GM06990 (cell line): Measurements from ENCODE around the gene INSC.
A peak's percentile ranks its signal among the peaks of the same experiment; 100 is the strongest.

Experiments used
- DNase-seq: peaks from one replicate; pipeline ENCODE4 v3.0.0-alpha.2; 2011; ENCODE audit not compliant: insufficient read length; ENCODE audit errors: extremely low read depth
- H3K27me3 ChIP-seq: replicated peaks from 2 replicates; pipeline ENCODE4 v1.6.0; 2011; ENCODE audit warnings: low read length; ENCODE audit not compliant: control insufficient read depth, insufficient read depth
- H3K36me3 ChIP-seq: 2 replicates; pipeline ENCODE4 v1.5.1; 2011; ENCODE audit warnings: low read length; ENCODE audit not compliant: control insufficient read depth, insufficient read depth
- H3K4me3 ChIP-seq: replicated peaks from 2 replicates; pipeline ENCODE4 v1.5.1; 2011; ENCODE audit warnings: low read depth, mild to moderate bottlenecking, control low read depth, low read length
- TF ChIP-seq, protein P1 (sequence below): IDR thresholded peaks from 2 replicates; pipeline ENCODE4 v1.5.1; 2011; ENCODE audit warnings: low read length, control low read depth, mild to moderate bottlenecking, inconsistent platforms; ENCODE audit not compliant: insufficient read depth, poor library complexity, severe bottlenecking

Gene INSC

DNA sequence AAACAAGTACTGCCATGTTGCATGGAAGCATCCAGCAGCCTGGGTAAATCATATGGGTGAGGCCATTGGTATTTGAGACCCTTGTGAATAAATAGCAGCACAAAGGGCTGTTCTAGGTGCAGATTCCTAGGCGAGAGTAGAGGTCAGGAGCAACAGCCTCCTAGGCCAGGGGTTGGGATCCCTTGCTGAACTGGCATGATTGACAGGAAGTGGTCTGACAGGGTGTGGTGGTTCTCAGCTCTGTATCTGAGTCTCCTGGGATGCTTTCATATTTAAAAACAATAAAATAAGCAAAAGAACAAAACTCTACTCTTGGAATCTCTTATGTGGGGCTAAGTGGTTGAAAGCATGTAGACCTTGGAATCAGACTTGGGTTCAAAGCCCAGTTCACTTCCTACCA lies 35.8 kb downstream of the INSC start:
- Histone ChIP-seq H3K36me3 (no peaks in the 10 kb centered on the region), H3K4me3 (no peak overlapping the region), H3K27me3 (peaks cover 2% of the 10 kb centered on the region)
- TF ChIP-seq, protein P1, sequence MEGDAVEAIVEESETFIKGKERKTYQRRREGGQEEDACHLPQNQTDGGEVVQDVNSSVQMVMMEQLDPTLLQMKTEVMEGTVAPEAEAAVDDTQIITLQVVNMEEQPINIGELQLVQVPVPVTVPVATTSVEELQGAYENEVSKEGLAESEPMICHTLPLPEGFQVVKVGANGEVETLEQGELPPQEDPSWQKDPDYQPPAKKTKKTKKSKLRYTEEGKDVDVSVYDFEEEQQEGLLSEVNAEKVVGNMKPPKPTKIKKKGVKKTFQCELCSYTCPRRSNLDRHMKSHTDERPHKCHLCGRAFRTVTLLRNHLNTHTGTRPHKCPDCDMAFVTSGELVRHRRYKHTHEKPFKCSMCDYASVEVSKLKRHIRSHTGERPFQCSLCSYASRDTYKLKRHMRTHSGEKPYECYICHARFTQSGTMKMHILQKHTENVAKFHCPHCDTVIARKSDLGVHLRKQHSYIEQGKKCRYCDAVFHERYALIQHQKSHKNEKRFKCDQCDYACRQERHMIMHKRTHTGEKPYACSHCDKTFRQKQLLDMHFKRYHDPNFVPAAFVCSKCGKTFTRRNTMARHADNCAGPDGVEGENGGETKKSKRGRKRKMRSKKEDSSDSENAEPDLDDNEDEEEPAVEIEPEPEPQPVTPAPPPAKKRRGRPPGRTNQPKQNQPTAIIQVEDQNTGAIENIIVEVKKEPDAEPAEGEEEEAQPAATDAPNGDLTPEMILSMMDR: no peak
- no peak for DNase-seq

DNA sequence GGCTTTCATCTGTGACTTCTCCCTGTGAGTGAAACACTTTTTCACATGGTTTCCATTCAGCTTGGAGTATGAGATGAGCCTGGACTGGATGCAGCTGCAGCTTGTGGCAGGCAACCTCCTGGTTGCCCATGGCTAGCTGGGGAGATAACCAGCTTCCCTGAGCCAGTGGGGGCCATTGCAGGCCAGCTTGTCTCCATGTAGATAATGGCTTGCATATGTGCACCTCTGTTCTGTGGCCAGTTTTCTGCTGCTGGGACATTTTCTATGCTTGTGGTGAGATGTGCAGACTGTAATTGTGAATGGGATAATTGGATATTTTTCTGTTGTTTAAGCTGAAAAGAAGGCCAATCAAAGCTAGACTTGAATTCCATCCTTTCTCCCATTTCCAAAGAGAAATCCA lies 38.5 kb downstream of the INSC start:
- TF ChIP-seq, protein P1: no peak
- DNase-seq: no peak

DNA sequence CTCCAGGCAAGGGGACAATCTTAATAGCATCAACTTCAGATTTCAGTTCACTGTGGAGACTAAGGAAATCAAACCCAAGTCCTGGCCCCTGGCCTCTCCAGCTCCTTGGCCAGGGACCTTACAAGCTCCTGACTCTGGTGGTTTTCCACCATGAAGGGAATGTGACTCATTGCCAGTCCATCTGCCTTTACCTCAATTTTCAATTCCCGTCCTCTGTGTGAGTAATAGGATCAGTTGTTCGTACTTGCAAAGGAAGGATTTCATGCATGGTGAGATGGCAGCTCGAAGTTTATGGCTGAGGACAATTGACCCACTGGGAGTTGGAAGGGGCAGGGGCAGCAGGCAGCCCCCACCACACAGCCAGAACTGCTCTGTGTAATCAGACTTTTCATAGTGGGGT lies 42.5 kb downstream of the INSC start:
- TF ChIP-seq, protein P1: no peak
- no peak for DNase-seq
- H3K4me3 ChIP-seq: no peak overlapping the region

More for the DNA sequence above, 38.5 kb downstream of the INSC start:
- Histone ChIP-seq H3K36me3 (no peaks in the 10 kb centered on the region), H3K4me3 (no peak overlapping the region), H3K27me3 (no peaks in the 10 kb centered on the region)

DNA sequence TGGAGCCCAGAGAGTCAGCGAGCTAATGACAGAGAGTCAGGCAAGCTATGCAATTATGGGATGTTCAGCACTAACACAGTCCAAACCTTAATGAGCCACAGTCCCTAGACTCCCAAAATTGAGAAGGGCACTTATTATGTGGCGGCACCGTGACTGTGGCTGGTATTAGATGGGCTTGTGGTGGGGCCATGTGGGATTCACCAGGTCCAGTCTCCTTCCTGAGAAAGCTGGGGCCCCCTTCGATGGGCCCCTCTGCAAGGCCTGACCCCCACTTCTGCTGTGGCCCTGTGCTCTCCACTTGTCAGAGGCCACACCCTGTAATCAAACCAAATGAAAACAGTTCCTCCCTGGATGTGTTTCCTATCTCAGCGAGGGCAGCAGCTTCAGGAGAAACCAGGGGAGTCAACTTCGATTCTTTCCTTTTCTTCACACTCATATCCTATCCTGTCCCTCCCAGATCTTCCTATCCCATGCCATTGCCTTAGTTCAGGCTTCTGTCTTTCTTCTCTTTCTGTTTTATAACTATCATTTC lies 42.9 kb downstream of the INSC start:
- H3K27me3 ChIP-seq: no peaks in the 10 kb centered on the region
- no peaks in the 10 kb centered on the region for H3K36me3 ChIP-seq
- H3K4me3 ChIP-seq: no peak overlapping the region
- no peak for DNase-seq
- TF ChIP-seq, protein P1: no peak

More for the DNA sequence above, 42.5 kb downstream of the INSC start:
- H3K36me3 ChIP-seq: no peaks in the 10 kb centered on the region
- no peaks in the 10 kb centered on the region for H3K27me3 ChIP-seq

DNA sequence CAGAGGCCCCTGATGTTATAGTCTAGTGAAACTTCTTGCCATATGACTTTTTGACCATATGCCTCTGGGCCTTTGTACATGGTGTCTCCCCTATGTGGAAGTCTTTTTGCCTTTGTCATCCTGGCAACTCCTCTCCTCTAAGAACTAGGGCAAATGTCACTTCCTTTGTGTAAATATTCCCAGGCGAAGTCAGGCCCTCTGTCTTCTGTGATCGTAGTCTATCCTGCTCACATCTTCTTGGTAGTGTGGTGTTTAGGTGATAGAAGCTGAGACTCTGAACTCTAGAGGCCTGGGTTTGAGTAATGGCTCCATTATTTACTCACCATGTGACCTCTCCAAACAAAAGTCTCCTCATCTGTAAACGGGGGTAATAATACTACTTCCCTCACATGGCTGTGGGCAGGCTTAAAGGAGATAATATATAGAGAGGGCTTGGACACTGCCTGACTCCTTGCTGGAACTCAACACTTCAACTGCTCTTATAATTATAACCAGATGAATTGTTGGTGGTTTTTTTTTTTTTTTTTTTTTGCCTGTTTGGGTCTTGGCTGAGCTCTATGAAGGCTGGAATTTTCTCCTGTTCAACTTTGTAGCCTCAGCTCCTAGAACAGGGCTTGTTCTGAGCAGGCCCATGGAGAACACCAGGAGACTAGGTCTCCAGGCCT lies 43.8 kb downstream of the INSC start:
- no peak overlapping the region for H3K4me3 ChIP-seq
- H3K36me3 ChIP-seq: no peaks in the 10 kb centered on the region
- DNase-seq: no peak
- TF ChIP-seq, protein P1: no peak
- H3K27me3 ChIP-seq: no peaks in the 10 kb centered on the region

DNA sequence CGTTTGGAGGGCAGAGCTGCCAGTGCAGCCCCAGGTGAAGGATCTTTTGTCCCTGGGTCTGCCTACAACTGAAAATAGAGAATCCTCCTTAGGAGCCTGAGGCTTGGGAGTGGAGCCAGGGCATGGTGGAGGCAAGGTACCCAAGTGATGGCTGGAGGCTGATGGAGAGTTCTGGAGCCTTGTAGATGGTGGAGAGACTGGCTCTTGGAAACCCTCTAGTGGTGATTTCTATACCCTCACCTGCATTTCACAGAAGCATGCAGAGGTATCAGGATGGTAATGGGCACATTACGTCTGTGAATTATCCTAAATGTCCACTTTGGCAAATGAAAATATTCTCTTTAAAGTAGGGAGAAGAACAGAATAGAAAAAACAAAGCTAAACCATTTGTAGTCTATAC lies 44.4 kb downstream of the INSC start:
- Histone ChIP-seq H3K36me3 (no peaks in the 10 kb centered on the region), H3K4me3 (no peak overlapping the region), H3K27me3 (no peaks in the 10 kb centered on the region)
- DNase-seq: peak; percentile 3
- TF ChIP-seq, protein P1: peak; percentile 73
